ENCODE results near the gene APOA4.

Gene APOA4

GRCh38 chr11:116823031-116823843 lies at the start of gene APOA4:
TSS of gene APOA4 (minus strand) at chr11:116823304. CDS start at chr11:116823191, 113 bp downstream.
- DNase-seq, result no peak

DNA sequence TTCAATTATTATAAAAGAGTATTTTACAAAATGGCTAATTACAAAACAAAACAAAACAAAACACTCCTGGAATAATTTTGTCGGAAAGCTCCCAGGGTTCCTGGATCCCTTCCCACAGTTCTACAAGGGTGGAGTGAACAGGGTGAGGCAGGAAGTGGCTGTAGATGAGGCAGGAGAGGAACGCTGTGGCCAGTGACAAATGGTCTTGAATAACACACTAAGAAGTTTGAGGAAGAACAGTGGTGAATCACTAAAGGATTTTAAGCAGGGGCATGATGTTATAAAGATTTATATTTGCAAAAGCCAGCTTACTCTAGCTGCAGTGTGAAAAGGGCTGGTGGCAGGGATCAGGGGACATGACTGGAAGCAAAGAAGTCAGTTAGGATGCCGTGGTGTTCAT lies 48.1 kb upstream of the APOA4 start:
- DNase-seq, result peak; percentile 91

DNA sequence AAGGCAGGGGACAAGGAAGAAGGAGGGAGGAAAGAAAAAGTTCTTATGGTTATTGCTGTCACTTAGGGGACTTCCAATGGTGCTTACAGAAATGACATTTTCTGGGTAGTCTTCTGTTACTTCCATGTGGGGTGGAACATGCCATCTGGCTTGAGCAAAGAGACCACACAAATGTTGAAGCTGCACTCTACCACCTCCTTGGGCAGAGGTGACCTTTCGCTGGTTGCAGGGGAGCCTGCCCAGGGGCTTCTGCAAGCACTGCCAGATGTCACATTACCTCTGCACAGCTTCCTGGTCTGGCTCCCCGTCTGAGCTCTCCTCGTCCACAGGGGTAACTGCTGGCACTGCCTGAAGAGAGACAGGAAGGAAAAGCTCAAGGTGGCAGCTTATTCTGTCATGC lies 47.0 kb upstream of the APOA4 start:
- no peak for DNase-seq

DNA sequence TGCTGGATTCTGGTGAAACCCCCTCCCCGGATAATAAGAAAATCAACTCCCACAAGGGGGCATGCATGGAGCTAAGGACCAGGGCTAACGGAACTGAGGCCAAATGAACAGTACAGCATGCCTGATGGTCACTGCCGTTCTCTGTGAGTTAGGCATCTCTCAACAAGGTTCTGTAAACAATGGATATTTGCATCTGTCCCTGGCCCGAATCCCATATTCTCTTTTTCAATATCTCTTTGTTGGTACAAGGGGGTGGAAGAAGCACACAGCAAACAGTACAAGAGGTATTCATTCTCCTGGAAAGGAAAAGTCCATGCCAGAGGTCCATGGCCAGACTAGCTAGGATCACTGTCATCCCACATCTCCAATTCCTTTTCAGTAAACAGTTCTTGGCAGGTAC lies 46.5 kb upstream of the APOA4 start:
- no peak for DNase-seq

- DNase-seq, result no peak
Observed at GRCh38 chr11:116868066-116868465, 45.0 kb upstream of the APOA4 start.

GRCh38 chr11:116867619-116868018 lies 44.5 kb upstream of the APOA4 start:
- no peak for DNase-seq

GRCh38 chr11:116866804-116867455 lies 43.8 kb upstream of the APOA4 start:
- DNase-seq, result no peak

GRCh38 chr11:116865696-116866095 lies 42.6 kb upstream of the APOA4 start:
- DNase-seq, result peak; percentile 94

DNA sequence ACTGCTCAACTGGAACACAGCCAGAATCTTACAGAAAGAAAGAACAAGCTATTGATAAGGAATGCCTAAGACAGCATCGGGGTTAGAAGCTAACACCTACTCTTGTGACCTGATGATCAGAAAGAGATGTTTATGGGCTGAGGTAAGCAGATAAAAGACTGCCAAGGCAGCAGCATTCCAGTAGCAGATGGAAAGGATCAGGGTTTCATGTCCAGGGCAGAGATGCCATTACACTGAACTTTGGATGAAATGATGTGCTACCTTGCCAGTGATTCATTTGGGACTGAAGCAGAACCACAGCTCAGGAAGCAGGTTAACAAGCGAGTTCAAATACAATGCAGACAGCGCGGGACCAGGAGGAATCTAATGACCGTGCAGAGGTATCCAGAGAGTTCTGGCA lies 41.4 kb upstream of the APOA4 start:
- peak; percentile 23 for DNase-seq

- peak; percentile 44 for DNase-seq
Observed at GRCh38 chr11:116862951-116863350, 39.8 kb upstream of the APOA4 start.

- DNase-seq, result no peak
Observed at GRCh38 chr11:116862185-116862584, 39.1 kb upstream of the APOA4 start.

- DNase-seq, result peak; percentile 77
Observed at GRCh38 chr11:116861539-116861938, 38.4 kb upstream of the APOA4 start.

- DNase-seq, result no peak
Observed at GRCh38 chr11:116860303-116860702, 37.2 kb upstream of the APOA4 start.

DNA sequence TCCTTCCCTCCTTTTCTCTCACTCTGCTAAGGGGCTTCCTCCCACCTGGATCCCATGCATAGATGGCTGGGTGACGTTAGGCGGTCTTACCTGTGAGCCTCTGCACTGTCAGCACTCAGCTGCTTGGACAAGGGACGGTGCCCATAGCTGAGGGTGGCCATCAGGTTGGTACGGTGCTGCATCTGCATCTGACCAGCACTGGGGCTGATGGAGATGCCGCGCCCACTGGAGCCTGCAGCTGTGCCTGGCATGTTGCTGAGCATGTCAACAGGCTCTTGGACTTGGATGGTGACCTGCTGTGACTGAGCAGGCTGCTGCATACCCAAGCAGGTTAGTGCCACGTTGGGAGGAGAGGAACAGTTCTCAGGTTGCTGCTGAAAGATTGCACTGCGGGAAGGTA lies 36.1 kb upstream of the APOA4 start:
- DNase-seq, result no peak

- no peak for DNase-seq
Observed at GRCh38 chr11:116857936-116858335, 34.8 kb upstream of the APOA4 start.

DNA sequence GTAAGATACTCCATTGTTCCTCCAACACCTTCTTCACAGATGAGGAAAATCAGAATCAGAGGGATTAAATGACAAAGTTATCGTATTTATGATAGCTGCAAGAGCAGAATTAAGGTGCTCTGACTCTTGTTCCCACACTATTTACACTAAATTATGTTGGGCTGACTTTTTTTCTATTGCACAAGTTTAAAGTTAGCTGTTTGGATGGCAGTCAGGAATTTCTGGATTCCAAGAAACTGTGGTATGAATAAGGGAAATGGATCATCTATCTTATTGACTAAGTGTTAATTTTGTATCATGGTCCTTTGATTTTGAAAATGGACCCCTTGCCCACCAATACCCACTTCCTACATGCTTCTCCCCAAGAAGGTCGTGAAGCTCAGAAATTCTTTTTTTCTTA lies 34.2 kb upstream of the APOA4 start:
- peak; percentile 32 for DNase-seq

- DNase-seq, result no peak
Observed at GRCh38 chr11:116856423-116856822, 33.3 kb upstream of the APOA4 start.

DNA sequence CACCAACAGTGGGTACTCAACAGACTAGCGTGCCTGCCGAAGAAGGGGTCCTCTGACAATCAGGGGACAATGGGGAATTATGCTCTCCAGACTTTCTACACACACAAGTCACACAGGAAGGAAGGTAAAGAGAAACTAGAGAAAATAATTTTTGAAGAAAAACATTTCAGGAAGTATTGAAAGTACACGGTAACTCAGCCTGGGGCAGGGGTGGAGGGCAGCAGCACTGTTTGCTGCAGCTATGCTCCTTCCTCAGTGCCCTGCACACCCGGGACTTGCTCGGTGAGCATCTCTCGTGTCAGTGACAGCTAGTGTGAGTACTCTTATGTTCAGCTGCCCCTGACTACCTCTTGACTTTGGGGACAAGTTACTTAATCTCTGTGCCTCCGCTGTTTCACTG lies 32.3 kb upstream of the APOA4 start:
- DNase-seq, result no peak

DNA sequence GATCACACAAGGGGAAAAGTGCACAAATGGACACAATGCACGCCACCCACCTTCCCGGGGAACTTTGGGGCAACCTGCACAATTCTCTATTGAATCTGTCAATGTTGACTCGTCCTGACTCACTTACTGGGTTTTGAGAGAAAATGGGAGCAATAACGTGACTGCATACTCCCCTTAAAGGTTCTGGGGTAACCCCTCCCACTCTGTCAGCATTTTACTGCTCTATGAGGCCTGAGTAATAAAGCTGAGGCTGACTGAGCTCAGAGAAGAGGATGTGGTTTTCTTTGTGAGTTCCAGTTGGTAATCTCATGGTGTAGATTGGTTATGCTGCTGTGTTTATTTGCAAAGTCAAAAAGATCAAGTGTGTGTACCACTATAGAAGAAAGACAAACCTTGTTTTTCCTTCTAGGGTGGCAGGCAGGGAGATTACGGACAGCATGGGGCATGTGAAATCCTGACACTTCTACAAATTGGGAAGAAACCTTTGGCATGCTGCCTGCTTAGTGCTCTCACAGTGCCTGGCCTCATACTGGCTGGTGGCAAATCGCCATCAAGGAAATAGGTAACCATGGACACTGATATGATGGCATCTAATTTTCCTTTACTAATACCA lies 30.5 kb upstream of the APOA4 start:
- peak; percentile 94 for DNase-seq

DNA sequence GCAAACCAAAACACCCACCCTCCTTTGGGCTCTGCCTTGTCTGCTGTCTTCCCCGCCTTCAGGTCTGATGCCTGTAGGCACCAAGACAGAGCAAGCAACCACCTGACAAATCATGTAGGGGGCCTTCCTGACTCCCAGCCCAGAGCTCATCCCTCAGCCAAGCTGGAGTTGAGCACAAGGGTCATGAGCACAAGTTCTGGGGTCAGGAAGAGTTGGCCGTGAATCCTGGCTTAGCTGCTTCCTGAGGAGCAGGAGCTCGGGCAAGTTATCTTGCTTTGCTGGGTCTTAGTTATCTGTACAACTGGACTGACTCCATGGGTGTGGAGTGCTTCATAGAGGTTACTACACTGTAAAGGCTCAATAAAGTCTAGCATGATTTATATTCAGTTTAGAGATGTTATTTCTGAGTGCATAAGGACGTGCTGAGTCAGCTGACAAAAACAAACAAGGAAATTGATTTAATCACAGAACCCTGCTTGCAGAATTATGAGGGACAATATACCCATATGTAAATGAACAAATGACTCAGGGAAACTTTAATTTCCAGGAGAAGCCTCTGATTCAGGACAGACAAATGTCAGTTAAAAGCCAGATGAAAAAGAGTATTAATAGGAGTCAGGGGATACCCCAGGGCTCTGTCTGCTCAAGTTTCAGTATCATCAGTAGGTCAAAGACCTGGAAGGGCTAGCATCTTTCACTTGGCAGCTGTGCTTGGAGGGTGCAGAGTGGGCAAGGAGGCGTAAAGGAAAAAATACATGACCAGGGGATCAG lies 29.3 kb upstream of the APOA4 start:
- peak; percentile 73 for DNase-seq

DNA sequence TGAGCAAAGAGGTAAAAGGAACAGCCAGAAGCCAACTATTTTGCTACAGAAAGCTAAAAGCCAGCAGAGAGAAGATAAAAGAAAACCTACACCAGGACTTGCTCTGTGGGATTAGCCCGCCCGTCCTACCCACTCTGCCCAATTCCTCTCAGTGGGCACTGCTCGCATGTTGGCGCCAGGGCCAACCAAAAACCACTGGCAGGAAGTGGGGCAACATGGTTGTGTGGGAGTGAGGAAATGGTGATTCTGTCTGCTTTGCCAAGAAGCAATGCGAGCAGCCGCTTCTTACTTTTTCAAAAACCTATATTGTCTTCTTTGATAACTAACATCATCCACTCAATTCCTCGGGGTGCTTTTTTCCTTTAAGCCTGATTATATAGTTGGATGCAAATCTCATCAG lies 28.5 kb upstream of the APOA4 start:
- DNase-seq, result no peak

GRCh38 chr11:116849486-116849885 lies 26.4 kb upstream of the APOA4 start:
- DNase-seq, result no peak

DNA sequence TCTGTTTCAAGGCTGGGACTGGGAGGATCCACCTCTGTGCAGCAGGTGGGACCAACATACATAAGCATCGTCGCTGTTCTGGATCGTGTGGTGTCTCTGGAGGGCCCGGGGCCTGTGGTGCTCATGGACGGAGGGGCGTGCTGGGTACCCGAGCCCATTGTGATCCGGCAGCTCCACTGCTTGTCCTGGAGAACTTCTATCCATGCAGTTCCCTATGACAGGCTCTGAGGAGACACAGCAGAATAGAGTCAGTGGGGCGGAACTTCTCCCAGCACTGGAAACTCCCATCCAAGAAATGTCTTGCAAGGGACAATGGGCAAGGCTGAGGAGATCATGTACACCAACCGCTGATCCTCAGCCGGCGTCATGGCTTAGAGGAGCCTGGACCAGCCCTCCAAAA lies 26.0 kb upstream of the APOA4 start:
- DNase-seq, result no peak
